Lower leg skin (tissue), 3 donors: ENCODE results near the gene SPTLC1.

Source experiments
- CTCF ChIP-seq, 3 donors: fragments of 450-650 bp; IDR thresholded peaks; one replicate each; pipeline ENCODE4 v1.5.1; 2016; ENCODE audit warnings: antibody characterized with exemption in 3 of 3, mild to moderate bottlenecking in 3 of 3, moderate library complexity in 2 of 3
- POLR2A ChIP-seq, 2 donors: fragments of 450-650 bp; IDR thresholded peaks; one replicate each; pipeline ENCODE4 v1.6.1; 2016 to 2017; ENCODE audit warnings: antibody characterized with exemption in 2 of 2, mild to moderate bottlenecking in 1 of 2, moderate library complexity in 1 of 2

GRCh38 chr9:92147030-92147851 lies 32.0 kb upstream of the SPTLC1 start:
- no peak for TF ChIP-seq CTCF (IDR thresholded peaks at IDR 0.05)
- TF ChIP-seq POLR2A (IDR thresholded peaks at IDR 0.05): no peak
